Activated T-cell treated with anti-CD3 and anti-CD28 coated beads for 48 hours (primary cell): Measurements from ENCODE around the gene MMP7.
"Not testable (repeated sequence)": the region's sequence is repeated elsewhere in the genome, so short reads cannot be mapped to it uniquely, and the experiment has no call there.

ENCODE experiments used
- DNase-seq: peaks from one replicate; pipeline ENCODE4 v3.0.0-alpha.2; 2020; ENCODE audit warnings: low read depth

Gene MMP7

DNA sequence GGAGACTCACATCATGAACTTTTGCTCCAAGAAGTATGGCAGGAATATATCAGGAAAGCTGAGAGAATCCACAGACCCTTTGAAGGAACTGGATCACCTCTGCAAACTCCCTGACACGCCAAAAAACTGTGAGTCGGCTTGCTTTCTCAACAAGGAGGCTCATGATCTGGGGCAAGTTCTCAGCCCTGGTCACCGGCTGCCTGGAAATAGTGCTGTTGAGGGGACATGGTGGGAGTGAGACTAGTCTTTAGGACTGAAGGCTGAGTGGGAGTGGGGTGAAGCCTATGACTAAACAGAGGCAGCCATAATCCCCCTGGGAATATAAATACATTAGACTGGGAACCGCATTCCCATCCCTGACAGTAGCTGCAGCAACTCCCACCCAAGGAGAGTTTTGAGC, 8.4 kb upstream of the MMP7 start:
- no peak for DNase-seq

GRCh38 chr11:102534261-102534872, 3.8 kb upstream of the MMP7 start:
- DNase-seq: no peak

DNA sequence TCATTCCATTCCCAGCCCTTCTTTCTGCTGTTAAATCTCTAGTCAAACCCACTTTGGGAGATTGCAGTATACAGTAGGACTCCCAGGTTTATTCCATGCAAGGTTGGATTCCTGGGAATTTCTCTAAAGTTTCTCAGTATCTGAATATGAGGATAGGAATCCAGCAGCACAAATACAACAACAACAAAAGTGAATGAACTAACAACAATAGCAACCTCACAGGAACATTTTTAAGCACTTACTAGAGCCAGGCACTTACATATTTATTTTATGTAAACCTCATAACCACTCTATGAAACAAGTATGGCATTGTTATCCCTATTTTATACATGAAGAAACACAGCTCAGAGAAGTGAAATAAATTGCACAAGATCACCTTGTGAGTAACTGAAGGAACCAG, 1.9 kb downstream of the MMP7 start:
- DNase-seq: no peak

DNA sequence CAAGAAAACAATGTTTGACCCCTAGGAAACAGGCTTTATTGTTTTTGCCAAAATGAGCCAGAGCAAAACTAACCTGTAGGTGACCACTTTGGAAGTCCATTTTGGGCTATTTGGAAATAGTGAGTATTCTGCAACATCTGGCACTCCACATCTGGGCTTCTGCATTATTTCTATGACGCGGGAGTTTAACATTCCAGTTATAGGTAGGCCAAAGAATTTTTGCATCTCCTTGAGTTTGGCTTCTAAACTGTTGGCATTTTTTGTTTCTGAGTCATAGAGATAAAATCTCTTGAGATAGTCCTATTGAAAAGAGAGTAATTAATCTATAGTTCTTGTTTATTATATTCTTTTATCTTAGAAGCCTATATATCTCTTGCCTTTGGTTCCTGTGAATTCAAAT, 2.9 kb downstream of the MMP7 start:
- DNase-seq: no peak

DNA sequence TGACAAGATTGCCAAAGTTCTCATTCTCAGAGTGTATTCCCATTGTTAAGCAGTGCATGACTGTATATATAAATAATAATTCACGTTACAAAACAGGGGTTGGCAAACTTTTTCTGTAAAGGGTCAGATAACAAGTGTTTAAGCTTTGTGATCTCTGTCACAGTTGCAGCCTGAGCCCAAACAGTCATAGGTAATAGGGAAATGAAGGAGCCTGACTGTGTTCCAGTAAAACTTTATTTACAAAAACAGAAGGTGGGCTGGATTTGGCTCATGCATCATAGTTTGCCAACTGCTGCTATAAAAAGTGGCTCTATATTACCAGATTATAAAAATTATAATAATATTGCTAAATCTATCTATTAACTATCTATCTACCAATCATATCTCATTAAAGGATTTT, 3.5 kb downstream of the MMP7 start:
- no peak for DNase-seq

DNA sequence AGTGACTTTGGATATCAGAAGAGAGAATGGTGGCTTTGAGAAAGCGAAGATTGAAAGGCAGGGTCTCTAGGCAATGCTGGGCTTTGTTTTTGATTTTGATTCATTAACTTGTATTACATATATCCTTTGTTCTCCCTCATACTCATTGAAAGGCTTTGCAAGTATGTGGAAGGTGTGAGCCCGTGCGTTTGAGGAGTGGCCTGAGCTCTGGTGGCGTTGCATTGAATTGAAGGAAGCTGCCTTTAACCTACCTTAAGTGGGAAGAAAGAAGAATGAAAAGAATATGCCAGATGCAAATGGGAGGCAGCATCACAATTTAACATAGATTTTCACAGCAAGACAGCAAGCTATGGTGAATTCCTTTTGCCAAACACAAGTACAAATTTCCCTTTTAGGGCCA, 6.7 kb downstream of the MMP7 start:
- DNase-seq: no peak

DNA sequence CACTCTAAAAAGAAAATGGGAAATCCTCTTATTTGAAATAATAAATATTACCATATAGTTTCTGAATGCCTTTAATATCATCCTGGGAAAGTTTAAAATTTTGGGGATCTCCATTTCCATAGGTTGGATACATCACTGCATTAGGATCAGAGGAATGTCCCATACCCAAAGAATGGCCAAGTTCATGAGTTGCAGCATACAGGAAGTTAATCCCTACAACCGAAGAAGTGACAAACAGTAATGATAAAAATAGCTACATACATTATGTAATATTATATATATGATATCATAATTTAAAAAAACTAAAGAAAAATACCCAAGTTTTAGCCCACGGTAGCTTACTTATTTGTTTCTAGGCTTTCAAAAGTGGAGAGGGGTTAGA, 7.4 kb downstream of the MMP7 start:
- DNase-seq: no peak

GRCh38 chr11:102522312-102523188, 8.0 kb downstream of the MMP7 start:
- DNase-seq: no peak

DNA sequence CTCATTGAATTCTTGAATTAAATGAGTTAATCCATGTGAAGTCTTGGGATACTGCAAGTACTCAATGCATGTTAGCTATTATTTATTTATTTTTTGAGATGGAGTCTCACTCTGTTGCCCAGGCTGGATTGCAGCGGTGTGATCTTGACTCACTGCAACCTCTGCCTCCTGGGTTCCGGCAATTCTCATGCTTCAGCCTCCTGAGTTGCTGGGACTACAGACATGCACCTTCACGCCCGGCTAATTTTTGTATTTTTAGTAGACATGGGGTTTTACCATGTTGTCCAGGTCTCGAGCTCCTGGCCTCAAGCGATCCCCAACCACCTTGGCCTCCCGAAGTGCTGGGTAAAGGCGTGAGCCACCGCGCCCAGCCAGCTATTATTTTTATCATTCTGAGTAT, 9.4 kb downstream of the MMP7 start:
- DNase-seq: no peak

DNA sequence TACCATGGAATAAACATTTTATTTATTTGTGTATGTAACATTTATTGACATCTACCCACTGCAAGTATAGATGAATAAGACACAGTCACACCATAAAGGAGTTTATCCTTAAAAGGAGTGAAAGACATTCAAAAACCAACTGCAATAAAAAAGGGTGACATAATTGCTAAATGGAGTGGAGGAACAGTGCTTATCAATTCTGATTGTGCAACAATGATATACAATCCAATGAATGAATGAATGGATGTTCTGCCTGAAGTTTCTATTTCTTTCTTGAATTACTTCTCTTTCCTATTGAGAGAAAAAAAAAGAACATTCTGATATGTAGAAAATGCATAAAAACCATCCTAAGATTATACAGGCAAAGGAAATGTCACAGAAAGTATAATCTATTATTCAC, 10.0 kb downstream of the MMP7 start:
- no peak for DNase-seq

DNA sequence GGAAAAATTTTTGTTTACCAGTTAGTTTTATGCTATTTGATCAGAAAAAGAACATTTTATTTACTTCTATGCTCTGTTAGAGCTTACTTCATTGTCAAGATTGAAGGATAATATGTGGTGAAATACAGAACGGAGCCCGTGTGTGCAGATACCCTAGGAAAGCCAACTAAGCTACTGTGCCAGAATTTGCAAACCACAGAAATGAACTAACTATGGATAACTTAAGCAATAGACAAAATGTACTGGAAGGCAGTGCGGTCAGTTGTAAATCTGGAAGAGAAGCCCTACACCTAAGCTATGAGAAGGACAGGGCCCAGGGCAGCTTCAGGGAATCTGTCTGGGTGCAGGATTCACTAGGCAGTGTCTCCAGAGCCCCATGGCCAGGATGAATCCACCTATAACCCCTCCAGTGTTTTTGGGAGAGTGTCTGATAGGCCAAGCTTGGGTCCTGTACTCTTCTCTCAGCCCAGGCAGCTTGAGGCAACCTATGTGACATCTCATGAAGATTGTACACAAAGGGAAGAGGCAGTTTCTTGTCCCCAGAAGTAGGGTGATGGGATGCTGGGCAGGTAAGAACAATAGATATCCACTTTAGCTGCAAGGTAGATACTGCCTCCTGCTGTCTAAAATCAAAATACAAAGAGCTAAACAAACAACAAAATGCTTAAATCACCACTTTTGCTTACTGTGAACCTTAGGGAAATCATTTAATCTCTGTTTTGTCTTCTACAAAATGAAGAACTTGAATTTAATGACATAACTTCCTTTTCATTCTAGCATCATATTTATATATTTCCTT, 12.1 kb downstream of the MMP7 start:
- no peak for DNase-seq

DNA sequence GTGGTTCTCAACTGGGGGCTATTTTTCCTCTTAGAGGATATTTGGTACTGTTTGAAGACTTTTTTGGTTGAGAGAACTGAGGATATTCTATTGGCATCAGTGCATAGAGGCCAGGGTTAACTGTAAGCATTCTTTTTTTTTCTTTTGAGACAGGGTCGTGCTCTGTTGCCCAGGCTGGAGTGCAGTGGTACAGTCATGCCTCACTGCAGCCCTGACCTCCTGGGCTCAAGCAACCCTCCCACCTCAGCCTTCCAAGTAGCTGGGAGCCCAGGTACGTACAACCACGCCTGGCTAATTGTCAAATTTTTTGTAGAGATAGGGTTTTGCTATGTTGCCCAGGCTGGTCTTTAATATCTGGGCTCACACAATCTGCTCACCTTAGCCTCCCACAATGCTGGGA, 12.9 kb downstream of the MMP7 start:
- no peak for DNase-seq

DNA sequence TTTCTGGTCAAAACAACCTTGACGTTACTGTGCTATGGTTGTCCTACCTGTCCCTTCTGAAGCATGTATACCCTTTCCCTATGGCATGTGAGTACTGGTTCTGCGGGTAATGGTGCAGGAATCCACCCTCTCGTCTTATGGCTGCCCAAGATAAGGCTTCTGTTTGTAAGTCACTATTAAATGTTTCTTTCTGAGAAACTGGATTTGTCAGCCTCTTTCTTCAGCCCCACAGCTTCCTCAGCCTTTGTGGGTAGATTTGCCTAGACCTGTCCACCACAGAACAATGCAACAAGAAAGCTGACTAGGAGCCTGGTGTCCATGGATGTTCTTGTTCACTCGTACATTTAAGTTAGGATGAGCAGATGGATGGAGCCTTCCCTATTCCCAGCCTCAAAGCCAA, 14.4 kb downstream of the MMP7 start:
- no peak for DNase-seq

- no peak for DNase-seq
Measured at GRCh38 chr11:102513869-102514268, 16.7 kb downstream of the MMP7 start.

DNA sequence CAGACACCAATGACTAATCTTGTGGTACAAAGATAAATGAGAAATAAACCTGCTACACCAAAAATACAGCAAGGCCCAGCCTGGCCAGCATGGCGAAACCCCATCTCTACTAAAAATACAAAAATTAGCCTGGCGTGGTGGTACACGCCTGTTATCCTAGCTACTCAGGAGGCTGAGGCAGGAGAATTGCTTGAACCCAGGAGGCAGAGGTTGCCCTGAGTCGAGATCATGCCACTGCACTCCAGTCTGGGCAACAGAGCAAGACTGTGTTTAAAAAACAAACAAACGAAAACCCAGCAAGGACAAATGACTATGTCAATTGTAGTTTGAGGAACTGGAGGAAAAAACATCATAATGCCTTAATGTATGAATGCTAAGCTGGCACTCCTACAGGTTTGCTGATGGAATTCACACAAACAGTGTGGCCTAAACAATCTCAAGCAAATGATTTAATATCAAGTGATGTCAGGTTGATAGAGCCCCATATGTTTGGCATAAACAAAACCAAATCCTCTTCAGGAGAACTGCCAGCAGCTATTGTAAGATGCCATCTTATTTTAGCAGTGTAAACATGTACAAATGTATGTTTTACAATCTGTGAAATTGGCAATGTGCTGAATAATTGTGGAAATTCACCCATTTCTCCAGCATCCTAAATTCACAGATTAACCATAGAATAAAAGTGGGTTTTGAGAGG, 20.0 kb downstream of the MMP7 start:
- DNase-seq: no peak

GRCh38 chr11:102502831-102503230, 27.7 kb downstream of the MMP7 start:
- DNase-seq: not testable (repeated sequence)

DNA sequence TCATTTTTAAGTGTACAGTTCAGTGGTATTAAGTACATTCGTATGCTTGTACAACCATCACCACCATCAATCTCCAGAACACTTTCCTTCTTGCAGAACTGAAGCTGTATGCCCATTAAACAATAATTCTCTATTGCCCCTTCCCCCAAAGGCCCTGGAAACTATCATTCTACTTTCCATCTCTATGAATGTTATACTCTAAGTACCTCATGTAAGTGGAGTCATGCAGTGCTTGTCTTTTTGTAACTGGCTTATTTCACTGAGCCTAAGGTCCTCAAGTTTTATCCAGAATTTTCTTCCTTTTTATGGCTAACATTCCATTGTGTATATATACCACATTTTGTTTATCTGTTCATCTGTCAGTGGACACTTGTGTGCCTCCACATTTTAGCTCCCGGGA, 29.7 kb downstream of the MMP7 start:
- no peak for DNase-seq

DNA sequence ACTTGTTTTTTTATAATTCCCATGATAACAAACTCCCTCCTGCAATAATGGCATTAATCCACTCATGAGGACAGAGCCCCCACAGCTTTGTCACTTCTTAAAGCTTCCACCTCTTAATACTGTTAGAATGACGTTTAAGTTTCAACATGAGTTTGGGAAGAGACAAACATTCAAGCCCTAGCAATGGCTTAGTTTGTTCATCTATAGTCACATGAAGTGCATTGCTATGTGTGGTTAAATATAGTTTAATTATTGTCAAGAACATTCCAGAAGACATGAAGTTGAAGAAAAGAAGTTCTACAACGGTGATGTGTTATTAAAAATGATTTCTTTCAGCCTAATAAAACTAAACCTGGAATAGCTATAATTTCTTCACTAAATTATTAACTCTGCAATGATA, 30.6 kb downstream of the MMP7 start:
- no peak for DNase-seq

DNA sequence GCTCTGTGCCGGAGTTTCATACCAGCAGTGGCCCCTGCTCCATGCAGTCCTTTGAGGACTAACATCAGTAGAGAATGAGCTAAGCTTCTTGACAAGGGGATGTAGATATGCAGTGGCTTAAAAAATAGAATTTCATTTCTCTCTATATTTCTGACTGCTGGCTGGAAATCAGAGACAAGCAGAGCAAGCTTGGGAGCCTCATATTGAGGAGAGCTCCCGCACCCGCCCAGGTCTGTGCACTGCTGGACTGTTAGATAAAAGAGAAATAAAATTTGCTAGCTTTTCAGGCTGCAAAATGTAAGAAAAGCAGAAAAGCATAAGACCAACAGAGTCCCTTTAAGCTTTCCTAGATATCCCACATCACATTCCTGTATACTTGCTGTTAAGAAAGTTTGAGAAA, 31.4 kb downstream of the MMP7 start:
- no peak for DNase-seq

- DNase-seq: no peak
Measured at GRCh38 chr11:102497061-102497460, 33.5 kb downstream of the MMP7 start.

DNA sequence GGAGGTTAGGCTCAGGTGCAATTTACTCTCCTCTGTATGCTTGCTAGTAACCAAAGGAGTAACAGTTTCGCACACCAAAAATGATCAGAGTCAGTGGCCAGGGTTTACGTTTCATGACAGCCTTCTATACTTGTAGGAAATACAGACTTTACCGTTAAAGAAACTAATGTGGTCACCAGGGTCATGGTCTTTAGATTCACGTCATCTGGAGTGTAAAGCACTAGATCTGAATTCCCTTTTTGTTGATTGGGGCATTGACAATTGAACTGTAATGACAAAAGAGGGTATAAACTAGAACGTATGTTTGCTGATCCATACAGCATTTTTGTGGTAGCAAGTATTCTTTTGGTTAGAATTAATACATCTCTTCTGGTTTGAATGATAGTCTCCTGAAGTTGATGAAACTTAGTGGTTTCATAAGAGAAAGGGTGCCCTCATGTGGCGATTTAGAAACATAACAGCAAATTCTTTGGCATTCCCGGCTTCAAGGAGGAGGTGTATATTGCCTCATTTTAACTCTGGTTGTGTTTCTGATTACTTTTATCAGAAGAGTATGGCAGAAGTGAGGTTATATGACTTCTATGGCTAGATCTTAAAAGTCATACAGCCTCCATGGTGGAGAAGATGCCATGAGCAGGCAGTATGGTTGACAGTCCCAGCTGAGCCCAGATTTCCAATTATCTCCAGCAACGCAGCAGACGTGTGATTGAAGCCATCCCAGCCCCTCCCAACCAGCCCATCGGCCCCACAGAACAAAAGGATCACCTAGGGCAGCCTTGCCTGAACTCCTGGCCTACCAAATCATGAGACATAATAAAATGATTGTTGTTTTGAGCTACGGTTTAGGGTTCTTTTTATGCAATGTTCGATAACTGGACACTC, 35.1 kb downstream of the MMP7 start:
- no peak for DNase-seq
